Mucosa of rectum (tissue), 2 donors: ENCODE measurements around the gene CTIF.

Source experiments
- H3K27ac ChIP-seq, 2 donors: one replicate each; pipeline ENCODE4 v1.7.0; 2013; ENCODE audit warnings: inconsistent platforms in 2 of 2, low read depth in 2 of 2, low read length in 2 of 2
- H3K27me3 ChIP-seq, 2 donors: one replicate each; pipeline ENCODE4 v1.7.0; 2013; ENCODE audit warnings: low read length in 2 of 2; ENCODE audit not compliant: control insufficient read depth in 2 of 2, insufficient read depth in 2 of 2
- H3K36me3 ChIP-seq, 2 donors: one replicate each; pipeline ENCODE4 v1.7.0; 2013; ENCODE audit warnings: low read length in 2 of 2; ENCODE audit not compliant: control insufficient read depth in 2 of 2, insufficient read depth in 2 of 2
- H3K4me1 ChIP-seq, 2 donors: one replicate each; pipeline ENCODE4 v1.7.0; 2013; ENCODE audit warnings: low read length in 2 of 2, mild to moderate bottlenecking in 1 of 2; ENCODE audit not compliant: control insufficient read depth in 2 of 2, insufficient read depth in 2 of 2
- H3K4me3 ChIP-seq, 2 donors: one replicate each; pipeline ENCODE4 v1.7.0; 2013; ENCODE audit warnings: low read length in 2 of 2
- H3K9ac ChIP-seq, 2 donors: one replicate each; pipeline ENCODE4 v1.7.0; 2013; ENCODE audit warnings: low read length in 2 of 2, low read depth in 1 of 2, mild to moderate bottlenecking in 1 of 2
- H3K9me3 ChIP-seq, 2 donors: one replicate each; pipeline ENCODE4 v1.7.0; 2013; ENCODE audit warnings: low read length in 2 of 2; ENCODE audit not compliant: control insufficient read depth in 2 of 2
- donor health status: healthy.
- donor health status: Normal muscosa, but diverticular disease.

The CTIF gene

GRCh38 chr18:48732767-48733424 lies 194.1 kb downstream of the CTIF start:
- peaks cover 0 to 2% of the 10 kb centered on the region in 2 donors for H3K4me1 ChIP-seq
- H3K36me3 ChIP-seq, result no peaks in the 10 kb centered on the region
- no peak overlapping the region for H3K9ac ChIP-seq
- no peaks in the 10 kb centered on the region for H3K9me3 ChIP-seq
- no peaks in the 10 kb centered on the region for H3K27me3 ChIP-seq
- no peak overlapping the region for H3K4me3 ChIP-seq
- H3K27ac ChIP-seq, result no peak overlapping the region

GRCh38 chr18:48733643-48734253 lies 194.9 kb downstream of the CTIF start:
- Histone ChIP-seq H3K9ac (no peak overlapping the region), H3K27me3 (no peaks in the 10 kb centered on the region), H3K36me3 (no peaks in the 10 kb centered on the region), H3K4me3 (no peak overlapping the region), H3K9me3 (no peaks in the 10 kb centered on the region), H3K27ac (no peak overlapping the region), H3K4me1 (no peaks in the 10 kb centered on the region)

GRCh38 chr18:48734460-48734859 lies 195.6 kb downstream of the CTIF start:
- H3K27ac ChIP-seq, result no peak overlapping the region
- no peaks in the 10 kb centered on the region for H3K4me1 ChIP-seq

GRCh38 chr18:48735080-48735676 lies 196.3 kb downstream of the CTIF start:
- no peaks in the 10 kb centered on the region for H3K36me3 ChIP-seq
- H3K9me3 ChIP-seq, result no peaks in the 10 kb centered on the region
- no peaks in the 10 kb centered on the region for H3K4me1 ChIP-seq
- no peak overlapping the region for H3K9ac ChIP-seq
- H3K27ac ChIP-seq, result no peak overlapping the region
- H3K27me3 ChIP-seq, result no peaks in the 10 kb centered on the region
- no peak overlapping the region for H3K4me3 ChIP-seq

More at GRCh38 chr18:48734460-48734859, 195.6 kb downstream of the CTIF start:
- H3K9ac ChIP-seq, result no peak overlapping the region
- no peaks in the 10 kb centered on the region for H3K27me3 ChIP-seq
- no peaks in the 10 kb centered on the region for H3K9me3 ChIP-seq
- no peaks in the 10 kb centered on the region for H3K36me3 ChIP-seq
- no peak overlapping the region for H3K4me3 ChIP-seq

- no peaks in the 10 kb centered on the region for H3K27me3 ChIP-seq
- H3K9ac ChIP-seq, result no peak overlapping the region
- H3K36me3 ChIP-seq, result no peaks in the 10 kb centered on the region
- no peaks in the 10 kb centered on the region for H3K9me3 ChIP-seq
- H3K4me3 ChIP-seq, result no peak overlapping the region
- H3K4me1 ChIP-seq, result no peaks in the 10 kb centered on the region
- no peak overlapping the region for H3K27ac ChIP-seq
Observed at GRCh38 chr18:48735681-48736255, 196.9 kb downstream of the CTIF start.

- Histone ChIP-seq H3K9ac (no peak overlapping the region), H3K4me3 (no peak overlapping the region), H3K27me3 (no peaks in the 10 kb centered on the region), H3K4me1 (no peaks in the 10 kb centered on the region), H3K9me3 (no peaks in the 10 kb centered on the region), H3K27ac (no peak overlapping the region), H3K36me3 (no peaks in the 10 kb centered on the region)
Observed at GRCh38 chr18:48736321-48737260, 197.8 kb downstream of the CTIF start.

GRCh38 chr18:48739266-48740067 lies 200.6 kb downstream of the CTIF start:
- no peaks in the 10 kb centered on the region for H3K27me3 ChIP-seq
- no peak overlapping the region for H3K27ac ChIP-seq
- H3K4me1 ChIP-seq, result no peaks in the 10 kb centered on the region
- no peaks in the 10 kb centered on the region for H3K36me3 ChIP-seq
- no peak overlapping the region for H3K4me3 ChIP-seq
- H3K9me3 ChIP-seq, result no peaks in the 10 kb centered on the region
- no peak overlapping the region for H3K9ac ChIP-seq

- Histone ChIP-seq H3K4me1 (no peaks in the 10 kb centered on the region), H3K27ac (no peak overlapping the region), H3K27me3 (no peaks in the 10 kb centered on the region), H3K9ac (no peak overlapping the region), H3K9me3 (no peaks in the 10 kb centered on the region), H3K36me3 (no peaks in the 10 kb centered on the region), H3K4me3 (no peak overlapping the region)
Observed at GRCh38 chr18:48740068-48740440, 201.2 kb downstream of the CTIF start.

- no peaks in the 10 kb centered on the region for H3K27me3 ChIP-seq
- H3K9me3 ChIP-seq, result no peaks in the 10 kb centered on the region
- no peak overlapping the region for H3K27ac ChIP-seq
- no peaks in the 10 kb centered on the region for H3K4me1 ChIP-seq
- no peak overlapping the region for H3K9ac ChIP-seq
- no peak overlapping the region for H3K4me3 ChIP-seq
- H3K36me3 ChIP-seq, result no peaks in the 10 kb centered on the region
Observed at GRCh38 chr18:48740851-48741485, 202.1 kb downstream of the CTIF start.
